ENCODE measurements around the gene NAV1.

- TF ChIP-seq CTCF (IDR thresholded peaks at IDR 0.05) (no peak), POLR2A (IDR thresholded peaks at IDR 0.05) (peak in 1 of 2 donors; percentile 68)
These were observed 33.4 kb upstream of the NAV1 start for GRCh38 chr1:201505503-201505890.
